Measurements from ENCODE around the gene NYAP2. TPM values are rescaled to one million over a fixed set of nuclear protein-coding genes. Genes with fewer than 3 reads are reported as not detected.

The NYAP2 gene
- total RNA-seq, 2 donors from 2014 or later, result not detected

DNA sequence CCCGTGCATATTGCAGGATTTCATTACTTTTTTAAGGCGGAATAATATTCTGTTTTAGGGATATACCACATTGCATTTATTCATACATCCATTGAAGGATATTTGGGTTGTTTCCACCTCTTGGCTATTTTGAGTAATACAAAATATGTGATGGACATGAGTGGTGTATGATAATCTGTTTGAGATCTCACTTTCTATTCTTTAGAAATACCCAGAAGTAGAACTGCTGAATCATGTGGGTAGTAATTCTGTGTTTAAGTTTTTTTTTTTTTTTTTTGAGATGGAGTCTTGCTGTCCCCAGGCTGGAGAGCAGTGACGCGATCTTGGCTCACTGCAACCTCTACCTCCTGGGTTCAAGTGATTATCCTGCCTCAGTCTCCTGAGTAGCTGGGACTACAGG lies 201.4 kb downstream of the NYAP2 start:
- DNase-seq (ENCODE audit: low spot score) (no peak), ATAC-seq (no peak)
- H3K9me3 Mint-ChIP-seq, result no peaks in the 10 kb centered on the region
- H3K27ac Mint-ChIP-seq, result no peak overlapping the region
- H3K27me3 Mint-ChIP-seq, result peaks cover 0 to 8% of the 10 kb centered on the region in 2 donors
- no peaks in the 10 kb centered on the region for H3K36me3 Mint-ChIP-seq
- no peak overlapping the region for H3K4me3 Mint-ChIP-seq
- no peaks in the 10 kb centered on the region for H3K4me1 Mint-ChIP-seq (ENCODE audit: low read depth in 2 of 2)

- Mint-ChIP-seq H3K9me3 (no peaks in the 10 kb centered on the region), H3K4me1 (ENCODE audit: low read depth in 2 of 2) (no peaks in the 10 kb centered on the region), H3K27me3 (peaks cover 0 to 8% of the 10 kb centered on the region in 2 donors), H3K4me3 (no peak overlapping the region), H3K27ac (no peak overlapping the region), H3K36me3 (no peaks in the 10 kb centered on the region)
- ATAC-seq (no peak), DNase-seq (ENCODE audit: low spot score) (no peak)
Measured at GRCh38 chr2:225602205-225602604, 202.7 kb downstream of the NYAP2 start.

- Mint-ChIP-seq H3K4me1 (ENCODE audit: low read depth in 2 of 2) (no peaks in the 10 kb centered on the region), H3K27me3 (peaks cover 5 to 24% of the 10 kb centered on the region in 2 donors), H3K4me3 (no peak overlapping the region), H3K36me3 (no peaks in the 10 kb centered on the region), H3K9me3 (peaks cover 2% of the 10 kb centered on the region), H3K27ac (no peak overlapping the region)
- no peak for DNase-seq (ENCODE audit: low spot score)
- no peak for ATAC-seq
Measured at GRCh38 chr2:225608136-225608535, 208.6 kb downstream of the NYAP2 start.

GRCh38 chr2:225612636-225613035 lies 213.1 kb downstream of the NYAP2 start:
- no peak overlapping the region for H3K4me3 Mint-ChIP-seq
- H3K27me3 Mint-ChIP-seq, result peaks cover 7 to 20% of the 10 kb centered on the region in 2 donors
- H3K4me1 Mint-ChIP-seq (ENCODE audit: low read depth in 2 of 2), result no peaks in the 10 kb centered on the region
- DNase-seq (ENCODE audit: low spot score) (no peak), ATAC-seq (no peak)
- no peak overlapping the region for H3K27ac Mint-ChIP-seq
- H3K9me3 Mint-ChIP-seq, result peaks cover 2% of the 10 kb centered on the region
- no peaks in the 10 kb centered on the region for H3K36me3 Mint-ChIP-seq

GRCh38 chr2:225614915-225615314 lies 215.4 kb downstream of the NYAP2 start:
- Mint-ChIP-seq H3K4me3 (no peak overlapping the region), H3K4me1 (ENCODE audit: low read depth in 2 of 2) (no peaks in the 10 kb centered on the region), H3K27ac (no peak overlapping the region), H3K9me3 (peaks cover 2% of the 10 kb centered on the region), H3K36me3 (no peaks in the 10 kb centered on the region), H3K27me3 (peaks cover 7 to 19% of the 10 kb centered on the region in 2 donors)
- DNase-seq (ENCODE audit: low spot score), result no peak
- no peak for ATAC-seq

DNA sequence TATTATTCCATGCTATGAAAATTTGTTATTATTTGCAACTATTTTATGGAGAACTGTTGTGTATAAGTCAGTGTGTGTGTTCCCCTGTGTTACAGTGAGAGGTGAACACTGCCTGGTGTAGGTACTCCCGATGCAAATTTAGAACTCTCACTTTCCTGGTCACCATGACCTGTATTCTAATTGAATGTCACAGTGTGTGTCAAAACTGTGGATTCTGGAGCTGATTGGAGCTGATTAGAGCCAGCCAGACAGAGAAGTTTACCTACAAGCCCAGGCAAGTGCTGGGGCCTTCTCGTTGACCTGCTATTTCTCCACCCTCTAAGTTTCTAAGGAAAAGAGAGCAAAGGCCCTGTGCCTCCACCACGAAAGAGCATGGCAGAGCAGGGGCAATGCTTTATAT lies 216.0 kb downstream of the NYAP2 start:
- Mint-ChIP-seq H3K27ac (no peak overlapping the region), H3K4me1 (ENCODE audit: low read depth in 2 of 2) (no peaks in the 10 kb centered on the region), H3K9me3 (peaks cover 2% of the 10 kb centered on the region), H3K27me3 (peaks cover 7 to 19% of the 10 kb centered on the region in 2 donors), H3K4me3 (no peak overlapping the region), H3K36me3 (no peaks in the 10 kb centered on the region)
- ATAC-seq (no peak), DNase-seq (ENCODE audit: low spot score) (no peak)

DNA sequence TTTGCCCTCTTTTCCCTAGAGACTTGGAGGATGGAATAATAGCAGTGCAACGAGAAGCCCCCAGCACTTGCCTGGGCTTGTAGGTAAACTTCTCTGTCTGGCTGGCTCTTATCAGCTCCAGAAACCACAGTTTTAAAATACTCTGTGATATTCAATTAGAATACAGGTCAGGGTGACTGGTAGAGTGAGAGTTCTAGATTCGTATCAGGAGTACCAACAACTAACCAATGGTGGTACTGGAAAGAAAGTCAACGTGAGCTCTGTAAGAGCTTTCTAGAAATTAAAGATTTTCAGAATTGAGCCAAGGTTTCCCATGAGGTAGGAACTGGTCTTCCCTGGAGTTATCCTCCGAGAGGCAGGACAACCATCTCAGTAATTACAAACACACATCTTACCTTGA lies 216.9 kb downstream of the NYAP2 start:
- Mint-ChIP-seq H3K9me3 (peaks cover 2% of the 10 kb centered on the region), H3K27ac (no peak overlapping the region), H3K4me3 (no peak overlapping the region), H3K27me3 (peaks cover 5 to 13% of the 10 kb centered on the region in 2 donors), H3K36me3 (no peaks in the 10 kb centered on the region), H3K4me1 (ENCODE audit: low read depth in 2 of 2) (no peaks in the 10 kb centered on the region)
- DNase-seq (ENCODE audit: low spot score) (no peak), ATAC-seq (no peak)

DNA sequence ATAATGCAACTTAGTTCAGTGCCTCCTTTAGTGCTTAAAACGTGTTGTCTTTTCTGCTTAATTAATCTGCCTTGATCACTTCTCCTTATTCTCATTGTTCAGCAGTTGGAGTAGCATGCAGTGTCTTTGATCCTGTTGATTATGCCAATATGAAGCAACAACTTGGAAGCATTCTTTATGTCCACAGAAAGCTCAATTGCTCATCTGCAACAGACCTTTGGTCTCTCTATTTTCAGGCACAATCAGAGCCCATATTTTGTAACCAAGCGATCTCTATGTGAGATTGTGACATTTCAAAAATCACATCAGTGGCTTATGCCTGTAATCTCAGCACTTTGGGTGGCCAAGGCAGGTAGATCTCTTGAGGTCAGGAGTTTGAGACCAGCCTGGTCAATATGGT lies 217.3 kb downstream of the NYAP2 start:
- H3K4me3 Mint-ChIP-seq, result no peak overlapping the region
- no peaks in the 10 kb centered on the region for H3K36me3 Mint-ChIP-seq
- ATAC-seq, result no peak
- no peaks in the 10 kb centered on the region for H3K9me3 Mint-ChIP-seq
- H3K4me1 Mint-ChIP-seq (ENCODE audit: low read depth in 2 of 2), result no peaks in the 10 kb centered on the region
- no peak overlapping the region for H3K27ac Mint-ChIP-seq
- H3K27me3 Mint-ChIP-seq, result peaks cover 2 to 8% of the 10 kb centered on the region in 2 donors
- no peak for DNase-seq (ENCODE audit: low spot score)

- Mint-ChIP-seq H3K9me3 (no peaks in the 10 kb centered on the region), H3K4me1 (ENCODE audit: low read depth in 2 of 2) (no peaks in the 10 kb centered on the region), H3K27me3 (peaks cover 5 to 10% of the 10 kb centered on the region in 2 donors), H3K36me3 (no peaks in the 10 kb centered on the region), H3K4me3 (no peak overlapping the region), H3K27ac (no peak overlapping the region)
- ATAC-seq, result no peak
- no peak for DNase-seq (ENCODE audit: low spot score)
Measured at GRCh38 chr2:225620227-225620626, 220.7 kb downstream of the NYAP2 start.

DNA sequence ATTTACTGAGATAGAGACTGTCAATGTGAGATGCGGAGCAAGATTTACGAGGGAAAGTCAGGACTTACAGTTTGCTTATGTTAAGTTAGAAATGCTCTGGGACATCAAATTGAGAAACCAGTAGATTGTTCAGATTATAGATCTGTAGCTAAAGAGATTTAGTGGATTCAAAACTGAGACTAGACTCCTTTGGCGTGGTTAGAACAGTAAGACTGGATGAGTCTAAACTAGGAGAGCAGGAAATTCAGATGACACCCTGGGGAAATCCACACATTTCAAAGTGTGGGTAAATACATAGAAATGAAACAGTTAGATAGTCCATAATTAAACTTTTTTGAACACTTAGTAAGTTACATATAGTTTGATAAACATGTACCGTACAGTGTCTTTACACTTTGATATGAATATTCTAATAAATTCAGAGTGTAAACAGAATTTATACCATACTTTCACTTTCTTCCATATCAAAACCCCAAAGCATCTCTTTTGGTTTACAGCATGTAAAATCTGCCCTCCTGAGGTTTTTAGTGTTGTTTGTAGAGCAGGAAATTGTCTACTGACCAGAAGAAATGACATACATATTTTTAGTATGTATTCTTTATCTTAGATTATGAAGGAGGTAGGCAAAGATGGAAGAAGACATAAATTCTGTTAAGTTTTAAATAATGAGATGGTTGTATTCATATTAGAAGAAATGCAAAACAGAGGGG lies 231.5 kb downstream of the NYAP2 start:
- Mint-ChIP-seq H3K4me3 (no peak overlapping the region), H3K4me1 (ENCODE audit: low read depth in 2 of 2) (peaks cover 6 to 9% of the 10 kb centered on the region in 2 donors), H3K27me3 (peaks cover 13 to 26% of the 10 kb centered on the region in 2 donors), H3K36me3 (no peaks in the 10 kb centered on the region), H3K27ac (no peak overlapping the region), H3K9me3 (no peaks in the 10 kb centered on the region)
- ATAC-seq, result no peak
- no peak for DNase-seq (ENCODE audit: low spot score)

- Mint-ChIP-seq H3K36me3 (no peaks in the 10 kb centered on the region), H3K27ac (no peak overlapping the region), H3K27me3 (peaks cover 16 to 29% of the 10 kb centered on the region in 2 donors), H3K4me3 (no peak overlapping the region), H3K9me3 (no peaks in the 10 kb centered on the region), H3K4me1 (ENCODE audit: low read depth in 2 of 2) (peaks cover 6 to 9% of the 10 kb centered on the region in 2 donors)
- DNase-seq (ENCODE audit: low spot score) (no peak), ATAC-seq (no peak)
Measured at GRCh38 chr2:225632351-225632750, 232.8 kb downstream of the NYAP2 start.

DNA sequence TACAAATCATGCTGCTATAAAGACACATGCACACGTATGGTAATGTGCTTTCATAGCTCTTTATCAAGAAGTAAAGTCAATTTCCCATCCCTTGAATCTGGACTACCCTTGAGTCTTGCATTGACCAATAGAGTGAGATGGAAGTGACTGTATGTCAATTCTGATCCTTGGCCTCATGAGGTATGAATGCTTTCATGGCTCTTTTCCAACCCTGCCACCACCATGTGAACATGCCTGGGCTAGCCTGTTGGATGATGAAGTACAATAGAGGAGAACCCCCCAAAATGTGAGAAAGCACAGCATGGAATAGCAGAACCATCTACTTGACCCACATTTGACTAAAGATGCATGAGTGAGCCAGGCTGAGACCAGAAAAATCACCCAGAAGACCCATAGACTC lies 237.0 kb downstream of the NYAP2 start:
- ATAC-seq, result no peak
- Mint-ChIP-seq H3K9me3 (no peaks in the 10 kb centered on the region), H3K27ac (no peak overlapping the region), H3K27me3 (peaks cover 16 to 23% of the 10 kb centered on the region in 2 donors), H3K4me1 (ENCODE audit: low read depth in 2 of 2) (peaks cover 0 to 3% of the 10 kb centered on the region in 2 donors), H3K36me3 (no peaks in the 10 kb centered on the region), H3K4me3 (no peak overlapping the region)
- no peak for DNase-seq (ENCODE audit: low spot score)

GRCh38 chr2:225637259-225637658 lies 237.7 kb downstream of the NYAP2 start:
- Mint-ChIP-seq H3K36me3 (no peaks in the 10 kb centered on the region), H3K4me3 (no peak overlapping the region), H3K27ac (no peak overlapping the region), H3K4me1 (ENCODE audit: low read depth in 2 of 2) (peaks cover 0 to 1% of the 10 kb centered on the region in 2 donors), H3K27me3 (peaks cover 14 to 19% of the 10 kb centered on the region in 2 donors), H3K9me3 (no peaks in the 10 kb centered on the region)
- ATAC-seq (no peak), DNase-seq (ENCODE audit: low spot score) (no peak)

DNA sequence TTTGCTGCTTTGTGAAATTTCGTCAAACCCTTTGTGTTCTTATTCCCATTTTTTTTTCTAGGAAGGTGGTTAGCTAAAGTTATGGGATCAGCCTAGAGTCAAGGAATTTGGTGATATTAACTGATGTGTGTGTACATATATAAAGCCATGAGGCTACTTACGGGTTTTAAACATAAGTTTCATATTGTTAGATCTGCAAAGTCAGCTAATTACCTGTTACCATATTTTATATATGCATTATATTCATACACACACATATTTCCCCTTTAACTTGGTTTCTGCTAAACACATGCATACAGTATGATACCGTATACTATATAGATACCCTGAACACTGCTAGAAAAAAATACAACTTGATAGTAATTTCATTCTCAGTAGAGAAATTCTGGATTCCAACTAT lies 241.0 kb downstream of the NYAP2 start:
- H3K27me3 Mint-ChIP-seq, result peaks cover 11 to 21% of the 10 kb centered on the region in 2 donors
- ATAC-seq (no peak), DNase-seq (ENCODE audit: low spot score) (no peak)
- no peaks in the 10 kb centered on the region for H3K36me3 Mint-ChIP-seq
- H3K9me3 Mint-ChIP-seq, result peaks cover 3% of the 10 kb centered on the region
- H3K27ac Mint-ChIP-seq, result no peak overlapping the region
- H3K4me3 Mint-ChIP-seq, result no peak overlapping the region
- no peaks in the 10 kb centered on the region for H3K4me1 Mint-ChIP-seq (ENCODE audit: low read depth in 2 of 2)

DNA sequence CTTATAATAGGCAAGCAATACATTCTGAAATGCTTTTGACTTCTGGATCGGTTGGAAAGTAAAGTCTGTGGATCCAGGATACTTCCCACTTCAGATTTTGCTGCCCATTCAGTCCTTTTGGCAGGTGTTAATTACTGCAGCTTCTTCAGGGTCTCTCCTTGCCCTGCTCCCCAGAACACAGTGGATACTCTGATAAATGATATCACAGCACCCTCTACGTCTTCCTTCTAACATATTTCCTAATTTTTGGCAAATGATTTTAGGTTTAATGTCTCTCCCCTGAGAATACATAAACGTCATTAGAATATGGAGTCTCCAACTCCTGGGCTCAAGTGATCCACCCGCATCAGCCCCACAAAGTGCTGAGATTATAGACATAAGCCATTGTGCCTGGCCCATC lies 249.8 kb downstream of the NYAP2 start:
- DNase-seq (ENCODE audit: low spot score), result no peak
- Mint-ChIP-seq H3K9me3 (peaks cover 3% of the 10 kb centered on the region), H3K4me3 (no peak overlapping the region), H3K27ac (no peak overlapping the region), H3K36me3 (no peaks in the 10 kb centered on the region), H3K27me3 (peaks cover 5 to 10% of the 10 kb centered on the region in 2 donors), H3K4me1 (ENCODE audit: low read depth in 2 of 2) (no peaks in the 10 kb centered on the region)
- no peak for ATAC-seq
